Muscle of leg (tissue), 11 donors: Measurements from ENCODE around the gene PPP1CA. TPM values are rescaled to one million over a fixed set of nuclear protein-coding genes. Genes with fewer than 3 reads are reported as not detected.
A peak's percentile ranks its signal among the peaks of the same experiment; 100 is the strongest.

Experiments used
- DNase-seq: peaks from one replicate; pipeline ENCODE4 v3.0.0; 2013
- H3K27ac ChIP-seq: one replicate; pipeline ENCODE4 v1.5.1; 2013; ENCODE audit warnings: mild to moderate bottlenecking, low read length, control low read depth
- H3K27me3 ChIP-seq: one replicate; pipeline ENCODE4 v1.6.1; 2013; ENCODE audit warnings: low read length; ENCODE audit not compliant: control insufficient read depth, insufficient read depth
- H3K36me3 ChIP-seq: one replicate; pipeline ENCODE4 v1.6.1; 2013; ENCODE audit warnings: low read length; ENCODE audit not compliant: control insufficient read depth, insufficient read depth
- H3K4me1 ChIP-seq: one replicate; pipeline ENCODE4 v1.6.1; 2013; ENCODE audit warnings: low read length; ENCODE audit not compliant: control insufficient read depth, insufficient read depth
- H3K4me3 ChIP-seq: one replicate; pipeline ENCODE4 v1.5.1; 2013; ENCODE audit warnings: low read length, control low read depth
- H3K9me3 ChIP-seq: replicated peaks from 2 replicates; pipeline ENCODE4 v1.6.1; 2013; ENCODE audit warnings: low read depth, low read length; ENCODE audit not compliant: control insufficient read depth
- WGBS: methylation state at CpG from one replicate; pipeline ENCODE4 v1.1.5; 2013; ENCODE audit warnings: missing lambda C conversion rate; ENCODE audit not compliant: insufficient coverage; 5-methylcytosine and 5-hydroxymethylcytosine counted together
- polyA plus RNA-seq, 8 donors: library from polyadenylated mRNA; unstranded; fragments of 120-200 nt; gene quantifications; one replicate each; pipeline versions ENCODE4 v1.2.1 to v1.2.3, GENCODE V29; 2013; ENCODE audit warnings: inconsistent platforms in 1 of 8, low replicate concordance in 1 of 8; ENCODE audit not compliant: insufficient read length in 8 of 8, insufficient read depth in 1 of 8
- total RNA-seq: library from RNA; stranded (reverse); fragments of 120-200 nt; gene quantifications from one replicate; pipeline ENCODE4 v1.2.4, GENCODE V29; 2013

Gene PPP1CA
- total and polyA plus RNA-seq, 9 donors: 127 to 150 (median 141) TPM

DNA sequence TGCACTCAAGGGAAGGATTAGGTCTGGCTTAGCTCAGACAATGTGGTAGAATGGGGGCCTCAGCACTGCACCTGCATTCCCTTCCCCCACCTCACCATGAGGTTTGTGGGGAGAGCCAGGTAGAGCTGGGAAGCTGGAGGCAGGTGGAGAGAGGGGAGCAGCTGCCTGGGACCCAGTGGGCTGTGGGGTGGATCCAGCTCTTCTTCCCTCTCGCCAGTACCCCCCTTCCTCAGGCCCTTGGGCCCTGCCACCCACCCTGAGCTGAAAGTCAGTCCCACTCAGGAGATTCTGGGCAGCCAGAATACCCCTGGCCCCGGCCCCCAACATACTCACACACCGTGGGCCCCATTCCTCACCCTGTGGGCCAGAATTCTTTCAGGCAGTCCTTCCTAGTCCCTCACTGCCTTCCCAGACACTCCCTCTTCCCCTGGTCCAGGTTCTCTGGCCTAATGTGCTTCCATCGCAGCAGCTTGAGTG, 45.2 kb downstream of the PPP1CA start:
- no peak overlapping the region for H3K27ac ChIP-seq
- no peak for DNase-seq
- H3K4me3 ChIP-seq: no peak overlapping the region
- no peaks in the 10 kb centered on the region for H3K36me3 ChIP-seq
- no peaks in the 10 kb centered on the region for H3K27me3 ChIP-seq
- H3K4me1 ChIP-seq: peaks cover 63% of the 10 kb centered on the region
- H3K9me3 ChIP-seq: no peaks in the 10 kb centered on the region
- WGBS: 56% methylated on average over 2 of the region's 4 CpGs

DNA sequence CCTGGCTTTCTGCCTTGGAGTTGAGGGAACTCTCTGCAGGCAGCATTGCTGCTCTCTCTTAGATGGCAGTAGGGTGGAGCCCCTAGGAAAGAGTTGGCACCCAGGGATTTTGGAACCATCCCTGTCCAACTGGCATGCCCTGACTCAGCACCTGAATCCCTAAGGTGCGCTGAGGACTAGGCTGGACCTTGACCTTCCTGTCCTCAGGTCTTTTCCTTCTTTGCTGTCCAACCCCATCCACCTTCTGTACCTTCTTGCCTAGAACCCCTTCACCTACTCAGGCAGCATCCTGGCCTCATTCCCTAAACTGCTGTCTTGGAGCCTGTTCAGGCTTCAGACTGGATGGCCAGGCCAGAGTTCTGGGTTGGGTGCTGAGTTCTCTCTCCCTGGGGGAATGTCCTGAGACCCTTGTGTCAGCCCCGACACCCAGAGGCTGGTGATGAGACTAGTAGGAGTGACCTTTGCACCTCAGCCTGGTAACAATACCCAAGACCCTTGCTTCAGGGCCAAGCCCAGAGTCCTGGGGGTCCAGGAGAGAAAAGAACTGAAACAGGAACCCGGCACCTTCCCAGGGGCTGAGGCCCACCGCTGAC, 45.8 kb downstream of the PPP1CA start:
- H3K36me3 ChIP-seq: no peaks in the 10 kb centered on the region
- no peaks in the 10 kb centered on the region for H3K27me3 ChIP-seq
- H3K27ac ChIP-seq: no peak overlapping the region
- H3K4me1 ChIP-seq: peaks cover 65% of the 10 kb centered on the region
- no peak for DNase-seq
- H3K9me3 ChIP-seq: no peaks in the 10 kb centered on the region
- 87% methylated on average over 1 of the region's 4 CpGs for WGBS
- no peak overlapping the region for H3K4me3 ChIP-seq

DNA sequence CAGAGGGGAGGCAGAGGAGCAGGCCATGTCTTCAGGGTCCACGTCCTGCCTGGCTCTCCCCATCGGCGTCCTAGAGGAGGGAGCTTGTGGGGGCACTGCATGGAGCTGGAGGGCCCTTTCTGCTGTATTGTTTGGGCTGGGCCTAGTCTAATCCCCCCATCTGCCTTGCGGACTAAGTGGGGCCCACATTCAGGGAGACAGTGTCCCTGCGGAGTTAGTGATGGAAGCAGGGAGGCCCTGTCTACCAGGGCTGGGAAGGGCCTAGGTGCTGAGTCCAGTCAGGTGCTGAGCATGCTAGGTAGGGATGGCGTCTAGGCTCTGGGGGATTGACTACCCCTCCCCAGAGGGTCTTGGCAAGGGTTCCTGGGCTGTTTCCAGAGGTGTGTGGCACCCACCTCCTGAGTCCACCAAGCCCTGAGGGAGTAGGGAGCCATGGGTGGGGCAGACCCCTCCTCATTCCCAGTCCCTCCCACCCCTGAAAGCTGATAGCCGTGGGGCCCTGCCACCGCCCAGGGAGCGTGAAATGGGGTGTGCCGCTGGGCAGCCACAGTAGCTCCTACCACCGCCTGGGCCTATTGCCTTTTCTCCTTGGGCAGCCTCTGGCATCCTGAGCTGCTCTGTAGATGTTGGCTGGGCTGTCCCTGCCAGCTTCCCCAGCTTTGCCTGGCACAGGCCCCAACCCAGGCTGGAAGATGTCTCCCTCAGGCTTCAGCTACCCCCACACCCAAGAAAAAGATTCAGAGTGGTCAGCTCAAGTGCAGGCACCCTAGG, 46.5 kb downstream of the PPP1CA start:
- no peak for DNase-seq
- Histone ChIP-seq H3K36me3 (no peaks in the 10 kb centered on the region), H3K27ac (peak overlapping the region; percentile 99), H3K4me3 (no peak overlapping the region), H3K27me3 (no peaks in the 10 kb centered on the region), H3K4me1 (peaks cover 65% of the 10 kb centered on the region), H3K9me3 (no peaks in the 10 kb centered on the region)
- 75% methylated on average over 5 of the region's 11 CpGs for WGBS

DNA sequence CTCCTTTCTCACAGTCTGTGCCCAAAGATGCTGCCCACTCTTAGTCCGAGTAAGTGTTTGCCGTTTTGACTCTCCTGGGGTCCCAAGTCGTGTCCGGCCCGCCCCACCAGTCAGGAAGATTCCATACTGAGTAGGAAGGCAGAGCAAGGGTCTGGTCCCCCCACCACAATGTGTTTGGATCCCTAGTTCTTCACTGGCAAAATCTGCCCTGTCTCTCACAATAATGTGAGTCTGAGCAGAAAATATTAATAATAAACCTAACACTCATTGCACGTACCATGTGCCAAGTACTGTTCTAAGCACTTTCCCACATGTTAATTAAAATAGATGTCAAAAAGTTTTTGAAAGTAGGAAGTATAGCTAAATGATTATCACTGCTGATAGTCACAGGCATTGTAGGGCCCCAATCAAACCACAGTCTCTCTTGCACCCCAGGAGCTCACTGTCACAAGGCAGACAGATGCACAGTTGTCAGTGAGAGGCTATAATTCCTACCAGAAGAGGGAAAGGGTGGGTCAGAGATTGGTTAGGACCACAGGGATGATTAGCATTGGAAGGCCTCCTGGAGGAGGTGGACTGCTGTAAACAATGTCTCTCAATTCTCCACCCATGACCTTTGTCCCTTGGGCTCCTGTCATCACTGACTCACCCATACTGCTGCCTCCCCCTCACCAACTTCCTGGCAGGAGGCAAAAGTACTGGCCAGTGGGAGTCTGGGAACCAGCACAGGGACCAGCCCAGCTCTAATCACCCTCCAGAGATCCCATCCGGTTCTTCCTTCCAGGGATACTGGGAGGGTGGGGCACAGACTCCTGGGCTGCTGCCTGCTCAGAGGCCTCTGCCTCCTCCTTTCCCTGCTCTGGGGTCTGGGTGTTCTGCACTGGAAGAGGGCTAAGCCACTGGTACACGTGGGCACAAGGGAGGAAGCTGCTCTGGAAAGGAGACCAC, 47.3 kb downstream of the PPP1CA start:
- H3K4me3 ChIP-seq: peak overlapping the region; percentile 87
- DNase-seq: peak; percentile 56
- no peaks in the 10 kb centered on the region for H3K27me3 ChIP-seq
- no peaks in the 10 kb centered on the region for H3K9me3 ChIP-seq
- peaks cover 65% of the 10 kb centered on the region for H3K4me1 ChIP-seq
- WGBS: 7% methylated on average over 5 of the region's 8 CpGs
- peak overlapping the region; percentile 99 for H3K27ac ChIP-seq
- no peaks in the 10 kb centered on the region for H3K36me3 ChIP-seq

DNA sequence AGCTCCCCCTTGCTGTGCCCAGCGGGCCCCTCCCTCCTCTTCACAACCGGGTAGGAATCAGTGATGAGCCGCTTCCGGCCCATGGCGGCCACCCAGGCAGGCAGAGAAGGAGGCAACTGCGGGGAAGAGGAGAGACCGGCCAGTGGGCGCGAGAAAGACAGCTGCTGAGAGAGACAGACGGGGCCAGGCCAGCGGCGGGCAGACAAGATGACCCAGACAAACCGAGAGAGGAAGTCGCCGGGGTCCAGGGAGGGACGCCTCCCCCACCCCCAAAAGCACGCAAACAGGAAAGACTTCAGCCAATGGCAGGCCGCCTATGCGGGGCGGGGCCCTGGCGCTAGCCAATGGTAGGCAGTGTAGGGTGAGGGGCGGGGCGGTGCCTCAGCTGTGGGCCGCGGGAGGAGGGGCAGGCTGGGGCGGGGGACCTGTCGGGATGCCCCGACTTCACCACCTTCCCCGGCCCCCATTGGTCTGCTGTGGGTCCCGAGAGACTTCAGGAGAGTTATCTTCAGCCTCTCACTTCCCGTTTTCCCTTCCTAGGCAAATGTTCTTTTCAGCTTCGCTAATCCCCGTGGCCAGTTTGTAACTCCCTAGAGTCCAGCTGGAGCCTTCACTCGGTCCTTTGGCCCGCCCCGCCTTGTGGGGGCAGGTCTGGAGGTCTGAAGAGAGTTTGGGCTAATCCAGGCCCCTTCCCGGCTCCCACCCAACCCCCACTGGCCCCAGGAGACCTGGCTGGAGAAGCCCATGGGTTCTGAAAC, 48.2 kb downstream of the PPP1CA start, which contains the start of gene POLD4:
Gene POLD4 (minus strand): TSS at position 230 of the 758 bp plus-strand sequence. CDS start 147 bp downstream, at position 83.
- Histone ChIP-seq H3K4me3 (peak within 1 kb of the TSS; percentile 87), H3K36me3 (no peaks in the 10 kb centered on the region), H3K27ac (peak within 1 kb of the TSS; percentile 99), H3K4me1 (peaks cover 65% of the 10 kb centered on the region), H3K9me3 (no peaks in the 10 kb centered on the region), H3K27me3 (no peaks in the 10 kb centered on the region)
- WGBS: 0% methylated on average over 13 of the region's 37 CpGs
- DNase-seq: peak; percentile 98

DNA sequence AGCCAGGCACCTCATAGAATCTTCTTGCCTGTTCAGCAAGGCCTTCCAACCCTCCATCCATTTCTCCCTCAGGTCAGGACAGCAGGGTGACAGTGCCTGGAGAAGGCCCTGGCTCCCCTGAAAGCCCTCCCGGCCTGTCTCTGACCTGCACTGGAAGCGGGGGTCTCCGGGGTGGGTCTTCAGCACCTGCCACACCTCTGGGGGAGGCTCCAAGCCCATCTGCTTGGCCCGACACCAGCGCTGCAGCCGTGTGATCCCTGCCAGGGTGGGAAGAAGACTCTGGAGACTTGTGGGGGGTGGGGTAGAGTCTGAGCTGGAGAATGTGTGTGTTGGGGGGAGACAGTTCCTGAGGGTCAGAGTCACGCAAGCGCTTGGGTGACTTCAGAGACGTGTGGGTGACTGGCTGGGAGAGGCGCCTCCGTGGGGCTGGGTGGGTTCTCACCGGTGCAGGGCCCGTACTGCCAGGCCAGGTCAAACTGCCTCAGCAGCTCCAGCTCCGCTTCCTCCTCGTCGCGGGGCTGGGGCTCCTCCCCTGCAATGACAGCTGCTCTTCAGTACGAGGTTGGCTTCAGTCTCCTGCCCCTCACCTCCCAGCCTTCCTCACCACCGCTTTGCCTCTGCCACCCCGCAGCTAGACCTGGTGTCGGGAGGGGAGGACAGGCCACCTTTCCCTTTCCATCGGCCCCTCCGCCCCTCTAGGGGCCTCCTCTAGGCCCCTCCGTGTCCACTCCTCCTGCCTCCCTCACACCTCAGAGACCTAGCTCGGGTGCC, 48.9 kb downstream of the PPP1CA start:
- Histone ChIP-seq H3K27me3 (no peaks in the 10 kb centered on the region), H3K9me3 (no peaks in the 10 kb centered on the region), H3K27ac (peak overlapping the region; percentile 99), H3K4me1 (peaks cover 58% of the 10 kb centered on the region), H3K36me3 (no peaks in the 10 kb centered on the region), H3K4me3 (peak overlapping the region; percentile 87)
- 13% methylated on average over 19 of the region's 25 CpGs for WGBS
- peak; percentile 35 for DNase-seq

DNA sequence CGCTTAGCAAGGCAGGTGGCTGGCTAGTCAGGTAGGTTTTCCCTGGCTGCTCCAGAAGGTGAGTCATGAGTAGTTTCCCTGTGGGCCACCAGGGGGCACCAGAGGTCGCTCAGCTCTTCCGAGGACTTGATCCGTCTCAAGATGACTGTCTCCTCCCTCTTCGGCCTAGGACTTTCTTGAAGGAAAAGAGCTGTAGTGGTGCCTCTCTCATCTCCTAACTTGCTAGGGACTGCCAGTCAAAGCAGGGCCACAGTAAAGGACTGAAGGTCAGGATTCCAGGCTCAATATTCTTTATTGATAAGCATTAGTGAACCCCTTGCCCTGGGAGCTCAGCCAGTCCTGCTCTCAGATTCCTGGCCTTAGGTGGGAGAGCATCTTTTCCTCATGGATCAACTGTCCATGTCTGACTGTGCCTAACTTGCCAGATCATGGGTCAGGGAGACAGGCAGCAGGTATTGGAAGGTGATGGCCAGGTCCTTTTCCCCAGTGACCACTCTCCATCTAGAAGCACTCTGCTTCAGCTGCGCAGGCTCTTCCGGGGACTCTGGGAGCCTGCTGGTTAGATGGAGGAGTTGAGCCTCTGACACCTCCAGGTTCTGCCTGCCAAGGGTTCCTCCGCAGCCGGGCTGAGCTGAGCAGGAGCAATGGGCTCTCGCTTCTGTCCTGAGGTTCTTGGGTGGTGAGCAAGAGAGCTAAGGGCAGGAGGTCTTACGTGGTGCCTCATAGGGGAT, 50.2 kb downstream of the PPP1CA start:
- peak; percentile 85 for DNase-seq
- 46% methylated on average over 10 of the region's 11 CpGs for WGBS
- no peak overlapping the region for H3K4me3 ChIP-seq

DNA sequence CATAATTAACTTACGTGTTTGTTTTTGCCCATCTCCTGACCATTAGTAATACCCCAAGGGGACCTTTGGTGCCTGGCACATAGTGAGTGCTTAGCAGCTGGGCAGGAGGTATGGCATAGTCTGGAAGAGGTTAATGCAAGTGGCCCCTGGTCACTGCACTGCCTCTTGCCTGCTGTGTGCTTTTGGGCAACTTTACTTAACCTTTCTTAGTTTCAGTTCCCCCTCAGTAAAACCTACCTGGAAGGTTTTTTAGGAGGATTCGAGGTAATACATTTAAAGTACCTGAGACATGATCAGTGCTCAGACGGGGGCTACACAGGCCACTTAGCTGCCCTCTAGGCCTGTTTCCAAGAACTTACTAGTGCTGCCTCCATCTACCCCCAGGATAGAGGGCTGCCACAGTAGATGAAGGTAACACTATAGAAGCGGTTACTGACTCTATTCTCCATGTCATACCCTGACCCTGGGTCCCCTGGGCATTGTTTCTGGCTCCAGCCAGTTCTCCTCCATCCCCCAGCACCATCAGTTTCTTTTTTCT, 51.7 kb downstream of the PPP1CA start:
- no peak overlapping the region for H3K27ac ChIP-seq

More for the DNA sequence above, 50.2 kb downstream of the PPP1CA start:
- Histone ChIP-seq H3K27ac (peak overlapping the region; percentile 47), H3K36me3 (no peaks in the 10 kb centered on the region), H3K9me3 (no peaks in the 10 kb centered on the region), H3K27me3 (no peaks in the 10 kb centered on the region), H3K4me1 (peaks cover 45% of the 10 kb centered on the region)

More for the DNA sequence above, 51.7 kb downstream of the PPP1CA start:
- H3K4me3 ChIP-seq: no peak overlapping the region
- no peaks in the 10 kb centered on the region for H3K27me3 ChIP-seq
- peaks cover 31% of the 10 kb centered on the region for H3K4me1 ChIP-seq
- no CpG with 5 or more reads among the region's 4 CpGs for WGBS
- no peak for DNase-seq
- no peaks in the 10 kb centered on the region for H3K9me3 ChIP-seq
- H3K36me3 ChIP-seq: no peaks in the 10 kb centered on the region
